GM12875 (cell line): ENCODE data around the gene SLC7A7.
"Not testable (repeated sequence)": the region's sequence is repeated elsewhere in the genome, so short reads cannot be mapped to it uniquely, and the experiment has no call there.

Experiments
- H3K4me3 ChIP-seq: one replicate; pipeline ENCODE4 v1.5.1; 2011; ENCODE audit warnings: low read depth, low read length, control low read depth
- CTCF ChIP-seq: IDR thresholded peaks from 2 replicates; pipeline ENCODE4 v1.5.1; 2011; ENCODE audit warnings: low read depth, mild to moderate bottlenecking, control low read depth, inconsistent platforms, low read length, moderate library complexity, borderline replicate concordance; ENCODE audit not compliant: insufficient read depth

The SLC7A7 gene

GRCh38 chr14:22792158-22792557 is 23.1 kb downstream of the SLC7A7 start:
- no peak for TF ChIP-seq CTCF
- no peak overlapping the region for H3K4me3 ChIP-seq

GRCh38 chr14:22791301-22791700 is 23.9 kb downstream of the SLC7A7 start:
- TF ChIP-seq CTCF, result no peak
- no peak overlapping the region for H3K4me3 ChIP-seq

- no peak for TF ChIP-seq CTCF
- H3K4me3 ChIP-seq, result no peak overlapping the region
Observed at GRCh38 chr14:22786685-22787084, 28.6 kb downstream of the SLC7A7 start.

- TF ChIP-seq CTCF, result no peak
- no peak overlapping the region for H3K4me3 ChIP-seq
Observed at GRCh38 chr14:22781301-22781991, 33.8 kb downstream of the SLC7A7 start.

GRCh38 chr14:22780941-22781300 is 34.3 kb downstream of the SLC7A7 start:
- H3K4me3 ChIP-seq, result no peak overlapping the region
- no peak for TF ChIP-seq CTCF

- no peak overlapping the region for H3K4me3 ChIP-seq
- TF ChIP-seq CTCF, result no peak
Observed at GRCh38 chr14:22780105-22780679, 35.0 kb downstream of the SLC7A7 start.

- TF ChIP-seq CTCF, result no peak
- H3K4me3 ChIP-seq, result no peak overlapping the region
Observed at GRCh38 chr14:22778084-22778483, 37.2 kb downstream of the SLC7A7 start.

GRCh38 chr14:22776849-22777248 is 38.4 kb downstream of the SLC7A7 start:
- H3K4me3 ChIP-seq, result not testable (repeated sequence)
